HEK293 (cell line): ENCODE data around the gene DPYD.

Experiments
- CTCF ChIA-PET: fragments of 350-600 bp; formaldehyde crosslinking; extraction: SDS; loops from one replicate; lab custom pipeline; 2021; ENCODE audit warnings: antibody characterized with exemption; lab: Yijun Ruan, JAX
- POLR2A ChIA-PET: fragments of 300-600 bp; formaldehyde crosslinking; extraction: SDS; loops from one replicate; lab custom pipeline; 2020; ENCODE audit warnings: antibody characterized with exemption, inconsistent platforms; lab: Yijun Ruan, JAX
- H3K27ac ChIP-seq: fragments of 200-500 bp; sonication (Bioruptor generic); 2 replicates; pipeline ENCODE4 v1.5.1; 2014; ENCODE audit warnings: low read depth, low read length, control low read depth, inconsistent platforms; ENCODE audit errors: extremely low read depth
- H3K36me3 ChIP-seq, 2 experiments: fragments of 200-500 bp in 1 of 2; sonication (Bioruptor generic) in 1 of 2; 1 replicate in 1 of 2; 2 replicates in 1 of 2; pipeline ENCODE4 v1.5.1; 2014 to 2017; ENCODE audit warnings: inconsistent platforms in 2 of 2, low read length in 2 of 2; ENCODE audit not compliant: control insufficient read depth in 2 of 2, insufficient read depth in 1 of 2
- H3K4me1 ChIP-seq: fragments of 200-500 bp; sonication (Bioruptor generic); 2 replicates; pipeline ENCODE4 v1.5.1; 2014; ENCODE audit warnings: mild to moderate bottlenecking, low read length, inconsistent platforms; ENCODE audit not compliant: control insufficient read depth, insufficient read depth
- H3K4me3 ChIP-seq: 2 replicates; pipeline ENCODE4 v1.5.1; 2011; ENCODE audit warnings: low read depth, mild to moderate bottlenecking, control low read depth, low read length, moderate library complexity
- H3K9me3 ChIP-seq: fragments of 200-500 bp; sonication (Bioruptor generic); 2 replicates; pipeline ENCODE4 v1.5.1; 2014; ENCODE audit warnings: low read depth, low read length, inconsistent platforms; ENCODE audit not compliant: control insufficient read depth, insufficient read depth
- FEZF1 ChIP-seq: fragments of 450-650 bp; formaldehyde crosslinking; IDR thresholded peaks from 2 replicates; pipeline ENCODE4 v1.5.1; 2016; ENCODE audit warnings: missing biosample characterization, missing genetic modification characterization
- GLIS2 ChIP-seq: fragments of 450-650 bp; formaldehyde crosslinking; IDR thresholded peaks from 2 replicates; pipeline ENCODE4 v1.5.1; 2016; ENCODE audit warnings: missing biosample characterization, missing genetic modification characterization
- ZBTB21 ChIP-seq: fragments of 450-650 bp; formaldehyde crosslinking; IDR thresholded peaks from 2 replicates; pipeline ENCODE4 v1.5.1; 2017; ENCODE audit warnings: missing biosample characterization, missing genetic modification characterization
- ZNF155 ChIP-seq: fragments of 450-650 bp; formaldehyde crosslinking; IDR thresholded peaks from 2 replicates; pipeline ENCODE4 v1.5.1; 2016; ENCODE audit warnings: missing biosample characterization, missing genetic modification characterization
- ZNF202 ChIP-seq: fragments of 450-650 bp; formaldehyde crosslinking; IDR thresholded peaks from 2 replicates; pipeline ENCODE4 v1.5.1; 2016; ENCODE audit warnings: missing biosample characterization, missing genetic modification characterization, borderline replicate concordance
- ZNF211 ChIP-seq: fragments of 450-650 bp; formaldehyde crosslinking; IDR thresholded peaks from 2 replicates; pipeline ENCODE4 v1.5.1; 2016; ENCODE audit warnings: low read depth, missing biosample characterization, missing genetic modification characterization
- ZNF449 ChIP-seq: fragments of 450-650 bp; formaldehyde crosslinking; IDR thresholded peaks from 2 replicates; pipeline ENCODE4 v1.5.1; 2017; ENCODE audit warnings: missing biosample characterization, mild to moderate bottlenecking, missing genetic modification characterization, moderate library complexity
- ZNF639 ChIP-seq: fragments of 450-650 bp; formaldehyde crosslinking; IDR thresholded peaks from 2 replicates; pipeline ENCODE4 v1.5.1; 2016; ENCODE audit warnings: missing biosample characterization, missing genetic modification characterization
- ZNF791 ChIP-seq: fragments of 450-650 bp; formaldehyde crosslinking; IDR thresholded peaks from 2 replicates; pipeline ENCODE4 v1.5.1; 2016; ENCODE audit warnings: missing biosample characterization, missing genetic modification characterization
- TF ChIP-seq, protein P1 (sequence below): fragments of 450-650 bp; formaldehyde crosslinking; IDR thresholded peaks from 2 replicates; pipeline ENCODE4 v1.5.1; 2017; ENCODE audit warnings: missing biosample characterization, missing genetic modification characterization
- TF ChIP-seq, protein P2 (sequence below): fragments of 450-650 bp; formaldehyde crosslinking; IDR thresholded peaks from 2 replicates; pipeline ENCODE4 v1.5.1; 2017; ENCODE audit warnings: missing biosample characterization, missing genetic modification characterization
- TF ChIP-seq, protein P3 (sequence below): fragments of 450-650 bp; formaldehyde crosslinking; IDR thresholded peaks from 2 replicates; pipeline ENCODE4 v1.5.1; 2017; ENCODE audit warnings: missing biosample characterization, missing genetic modification characterization
- TF ChIP-seq, protein P4 (sequence below): sonication (generic); formaldehyde crosslinking; IDR thresholded peaks from 2 replicates; pipeline ENCODE4 v1.8.1; 2022; ENCODE audit warnings: mild to moderate bottlenecking, moderate library complexity, missing genetic modification reagents
- TF ChIP-seq, protein P5 (sequence below): fragments of 450-650 bp; formaldehyde crosslinking; IDR thresholded peaks from 2 replicates; pipeline ENCODE4 v1.5.1; 2017; ENCODE audit warnings: missing biosample characterization, missing genetic modification characterization
- TF ChIP-seq, protein P6 (sequence below): IDR thresholded peaks from 2 replicates; pipeline ENCODE4 v1.6.1; 2011; ENCODE audit warnings: mild to moderate bottlenecking, low read depth, low read length, borderline replicate concordance
- TF ChIP-seq, protein P7 (sequence below): fragments of 450-650 bp; formaldehyde crosslinking; IDR thresholded peaks from 2 replicates; pipeline ENCODE4 v1.5.1; 2016; ENCODE audit warnings: missing biosample characterization, missing genetic modification characterization, borderline replicate concordance

The DPYD gene

DNA sequence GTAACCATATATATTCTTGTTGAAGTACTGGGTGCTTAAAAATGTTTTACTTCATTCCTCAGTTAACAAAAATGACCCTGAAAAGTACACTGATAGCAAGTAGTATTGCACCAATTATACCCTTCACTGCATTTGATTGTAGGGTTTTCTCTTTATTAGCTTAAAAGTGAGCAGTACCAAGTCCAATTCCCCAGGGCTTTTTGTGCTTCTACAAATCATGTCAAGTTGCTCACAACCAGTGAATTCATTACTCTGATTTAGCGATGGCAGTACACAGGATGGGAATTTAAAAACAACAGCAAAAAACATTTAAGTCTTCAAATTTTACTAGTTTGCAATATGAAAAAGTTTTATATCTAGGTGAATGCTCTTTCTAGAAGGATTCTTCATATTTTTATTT lies 762.8 kb downstream of the DPYD start (continued):
- TF ChIP-seq ZNF211 (tag by site-specific recombination), result no peak
- TF ChIP-seq, all 188 proteins: peak for 0

DNA sequence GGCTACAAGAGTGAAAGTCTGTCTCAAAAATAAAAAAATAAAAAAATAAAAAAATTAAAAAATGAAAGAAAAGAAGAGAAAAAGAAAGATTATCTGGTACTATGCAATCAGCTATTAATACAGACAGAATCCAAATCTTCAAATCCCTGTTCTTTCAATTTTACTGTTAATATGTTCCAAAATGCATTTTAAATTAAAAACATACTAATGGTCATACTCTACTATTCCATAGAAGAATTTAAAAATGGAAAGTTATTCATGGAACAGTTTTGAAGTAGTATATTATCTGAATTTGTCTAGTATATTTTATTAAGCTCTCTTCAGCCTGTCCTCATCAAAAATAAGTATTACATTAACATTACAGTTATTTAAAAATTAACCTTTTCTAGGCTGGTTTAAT lies 769.2 kb downstream of the DPYD start:
- no peak overlapping the region for H3K27ac ChIP-seq
- H3K4me3 ChIP-seq, result no peak overlapping the region
- TF ChIP-seq, protein P1, sequence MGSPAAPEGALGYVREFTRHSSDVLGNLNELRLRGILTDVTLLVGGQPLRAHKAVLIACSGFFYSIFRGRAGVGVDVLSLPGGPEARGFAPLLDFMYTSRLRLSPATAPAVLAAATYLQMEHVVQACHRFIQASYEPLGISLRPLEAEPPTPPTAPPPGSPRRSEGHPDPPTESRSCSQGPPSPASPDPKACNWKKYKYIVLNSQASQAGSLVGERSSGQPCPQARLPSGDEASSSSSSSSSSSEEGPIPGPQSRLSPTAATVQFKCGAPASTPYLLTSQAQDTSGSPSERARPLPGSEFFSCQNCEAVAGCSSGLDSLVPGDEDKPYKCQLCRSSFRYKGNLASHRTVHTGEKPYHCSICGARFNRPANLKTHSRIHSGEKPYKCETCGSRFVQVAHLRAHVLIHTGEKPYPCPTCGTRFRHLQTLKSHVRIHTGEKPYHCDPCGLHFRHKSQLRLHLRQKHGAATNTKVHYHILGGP (tag by site-specific recombination), result no peak
- TF ChIP-seq, protein P2, sequence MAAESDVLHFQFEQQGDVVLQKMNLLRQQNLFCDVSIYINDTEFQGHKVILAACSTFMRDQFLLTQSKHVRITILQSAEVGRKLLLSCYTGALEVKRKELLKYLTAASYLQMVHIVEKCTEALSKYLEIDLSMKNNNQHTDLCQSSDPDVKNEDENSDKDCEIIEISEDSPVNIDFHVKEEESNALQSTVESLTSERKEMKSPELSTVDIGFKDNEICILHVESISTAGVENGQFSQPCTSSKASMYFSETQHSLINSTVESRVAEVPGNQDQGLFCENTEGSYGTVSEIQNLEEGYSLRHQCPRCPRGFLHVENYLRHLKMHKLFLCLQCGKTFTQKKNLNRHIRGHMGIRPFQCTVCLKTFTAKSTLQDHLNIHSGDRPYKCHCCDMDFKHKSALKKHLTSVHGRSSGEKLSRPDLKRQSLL (tag by site-specific recombination), result no peak
- no peak for TF ChIP-seq GLIS2 (tag by site-specific recombination)
- TF ChIP-seq ZBTB21, result no peak
- TF ChIP-seq, protein P3, sequence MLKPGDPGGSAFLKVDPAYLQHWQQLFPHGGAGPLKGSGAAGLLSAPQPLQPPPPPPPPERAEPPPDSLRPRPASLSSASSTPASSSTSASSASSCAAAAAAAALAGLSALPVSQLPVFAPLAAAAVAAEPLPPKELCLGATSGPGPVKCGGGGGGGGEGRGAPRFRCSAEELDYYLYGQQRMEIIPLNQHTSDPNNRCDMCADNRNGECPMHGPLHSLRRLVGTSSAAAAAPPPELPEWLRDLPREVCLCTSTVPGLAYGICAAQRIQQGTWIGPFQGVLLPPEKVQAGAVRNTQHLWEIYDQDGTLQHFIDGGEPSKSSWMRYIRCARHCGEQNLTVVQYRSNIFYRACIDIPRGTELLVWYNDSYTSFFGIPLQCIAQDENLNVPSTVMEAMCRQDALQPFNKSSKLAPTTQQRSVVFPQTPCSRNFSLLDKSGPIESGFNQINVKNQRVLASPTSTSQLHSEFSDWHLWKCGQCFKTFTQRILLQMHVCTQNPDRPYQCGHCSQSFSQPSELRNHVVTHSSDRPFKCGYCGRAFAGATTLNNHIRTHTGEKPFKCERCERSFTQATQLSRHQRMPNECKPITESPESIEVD (tag by site-specific recombination), result no peak
- TF ChIP-seq, protein P4, sequence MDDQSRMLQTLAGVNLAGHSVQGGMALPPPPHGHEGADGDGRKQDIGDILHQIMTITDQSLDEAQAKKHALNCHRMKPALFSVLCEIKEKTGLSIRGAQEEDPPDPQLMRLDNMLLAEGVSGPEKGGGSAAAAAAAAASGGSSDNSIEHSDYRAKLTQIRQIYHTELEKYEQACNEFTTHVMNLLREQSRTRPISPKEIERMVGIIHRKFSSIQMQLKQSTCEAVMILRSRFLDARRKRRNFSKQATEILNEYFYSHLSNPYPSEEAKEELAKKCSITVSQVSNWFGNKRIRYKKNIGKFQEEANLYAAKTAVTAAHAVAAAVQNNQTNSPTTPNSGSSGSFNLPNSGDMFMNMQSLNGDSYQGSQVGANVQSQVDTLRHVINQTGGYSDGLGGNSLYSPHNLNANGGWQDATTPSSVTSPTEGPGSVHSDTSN (CRISPR knock-in tag), result no peak
- TF ChIP-seq, protein P5, sequence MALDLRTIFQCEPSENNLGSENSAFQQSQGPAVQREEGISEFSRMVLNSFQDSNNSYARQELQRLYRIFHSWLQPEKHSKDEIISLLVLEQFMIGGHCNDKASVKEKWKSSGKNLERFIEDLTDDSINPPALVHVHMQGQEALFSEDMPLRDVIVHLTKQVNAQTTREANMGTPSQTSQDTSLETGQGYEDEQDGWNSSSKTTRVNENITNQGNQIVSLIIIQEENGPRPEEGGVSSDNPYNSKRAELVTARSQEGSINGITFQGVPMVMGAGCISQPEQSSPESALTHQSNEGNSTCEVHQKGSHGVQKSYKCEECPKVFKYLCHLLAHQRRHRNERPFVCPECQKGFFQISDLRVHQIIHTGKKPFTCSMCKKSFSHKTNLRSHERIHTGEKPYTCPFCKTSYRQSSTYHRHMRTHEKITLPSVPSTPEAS (tag by site-specific recombination), result no peak
- TF ChIP-seq ZNF791, result no peak
- TF ChIP-seq, protein P6, sequence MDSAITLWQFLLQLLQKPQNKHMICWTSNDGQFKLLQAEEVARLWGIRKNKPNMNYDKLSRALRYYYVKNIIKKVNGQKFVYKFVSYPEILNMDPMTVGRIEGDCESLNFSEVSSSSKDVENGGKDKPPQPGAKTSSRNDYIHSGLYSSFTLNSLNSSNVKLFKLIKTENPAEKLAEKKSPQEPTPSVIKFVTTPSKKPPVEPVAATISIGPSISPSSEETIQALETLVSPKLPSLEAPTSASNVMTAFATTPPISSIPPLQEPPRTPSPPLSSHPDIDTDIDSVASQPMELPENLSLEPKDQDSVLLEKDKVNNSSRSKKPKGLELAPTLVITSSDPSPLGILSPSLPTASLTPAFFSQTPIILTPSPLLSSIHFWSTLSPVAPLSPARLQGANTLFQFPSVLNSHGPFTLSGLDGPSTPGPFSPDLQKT, result no peak
- TF ChIP-seq ZNF202 (tag by site-specific recombination), result no peak
- TF ChIP-seq ZNF155 (tag by site-specific recombination), result no peak
- TF ChIP-seq FEZF1 (tag by site-specific recombination), result no peak
- TF ChIP-seq, protein P7, sequence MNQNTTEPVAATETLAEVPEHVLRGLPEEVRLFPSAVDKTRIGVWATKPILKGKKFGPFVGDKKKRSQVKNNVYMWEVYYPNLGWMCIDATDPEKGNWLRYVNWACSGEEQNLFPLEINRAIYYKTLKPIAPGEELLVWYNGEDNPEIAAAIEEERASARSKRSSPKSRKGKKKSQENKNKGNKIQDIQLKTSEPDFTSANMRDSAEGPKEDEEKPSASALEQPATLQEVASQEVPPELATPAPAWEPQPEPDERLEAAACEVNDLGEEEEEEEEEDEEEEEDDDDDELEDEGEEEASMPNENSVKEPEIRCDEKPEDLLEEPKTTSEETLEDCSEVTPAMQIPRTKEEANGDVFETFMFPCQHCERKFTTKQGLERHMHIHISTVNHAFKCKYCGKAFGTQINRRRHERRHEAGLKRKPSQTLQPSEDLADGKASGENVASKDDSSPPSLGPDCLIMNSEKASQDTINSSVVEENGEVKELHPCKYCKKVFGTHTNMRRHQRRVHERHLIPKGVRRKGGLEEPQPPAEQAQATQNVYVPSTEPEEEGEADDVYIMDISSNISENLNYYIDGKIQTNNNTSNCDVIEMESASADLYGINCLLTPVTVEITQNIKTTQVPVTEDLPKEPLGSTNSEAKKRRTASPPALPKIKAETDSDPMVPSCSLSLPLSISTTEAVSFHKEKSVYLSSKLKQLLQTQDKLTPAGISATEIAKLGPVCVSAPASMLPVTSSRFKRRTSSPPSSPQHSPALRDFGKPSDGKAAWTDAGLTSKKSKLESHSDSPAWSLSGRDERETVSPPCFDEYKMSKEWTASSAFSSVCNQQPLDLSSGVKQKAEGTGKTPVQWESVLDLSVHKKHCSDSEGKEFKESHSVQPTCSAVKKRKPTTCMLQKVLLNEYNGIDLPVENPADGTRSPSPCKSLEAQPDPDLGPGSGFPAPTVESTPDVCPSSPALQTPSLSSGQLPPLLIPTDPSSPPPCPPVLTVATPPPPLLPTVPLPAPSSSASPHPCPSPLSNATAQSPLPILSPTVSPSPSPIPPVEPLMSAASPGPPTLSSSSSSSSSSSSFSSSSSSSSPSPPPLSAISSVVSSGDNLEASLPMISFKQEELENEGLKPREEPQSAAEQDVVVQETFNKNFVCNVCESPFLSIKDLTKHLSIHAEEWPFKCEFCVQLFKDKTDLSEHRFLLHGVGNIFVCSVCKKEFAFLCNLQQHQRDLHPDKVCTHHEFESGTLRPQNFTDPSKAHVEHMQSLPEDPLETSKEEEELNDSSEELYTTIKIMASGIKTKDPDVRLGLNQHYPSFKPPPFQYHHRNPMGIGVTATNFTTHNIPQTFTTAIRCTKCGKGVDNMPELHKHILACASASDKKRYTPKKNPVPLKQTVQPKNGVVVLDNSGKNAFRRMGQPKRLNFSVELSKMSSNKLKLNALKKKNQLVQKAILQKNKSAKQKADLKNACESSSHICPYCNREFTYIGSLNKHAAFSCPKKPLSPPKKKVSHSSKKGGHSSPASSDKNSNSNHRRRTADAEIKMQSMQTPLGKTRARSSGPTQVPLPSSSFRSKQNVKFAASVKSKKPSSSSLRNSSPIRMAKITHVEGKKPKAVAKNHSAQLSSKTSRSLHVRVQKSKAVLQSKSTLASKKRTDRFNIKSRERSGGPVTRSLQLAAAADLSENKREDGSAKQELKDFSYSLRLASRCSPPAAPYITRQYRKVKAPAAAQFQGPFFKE, result no peak
- no peak for TF ChIP-seq ZNF449 (tag by site-specific recombination)
- no peak for TF ChIP-seq ZNF639 (tag by site-specific recombination)
- CTCF ChIA-PET, result interaction anchor here (1.1 kb wide), 1 partner anchor 13 kb away, joined by 3 read pairs; no protein-coding TSS in a partner anchor
- POLR2A ChIA-PET, result no interaction called here
- no peaks in the 10 kb centered on the region for H3K9me3 ChIP-seq
- H3K36me3 ChIP-seq, result no peaks in the 10 kb centered on the region
- no peaks in the 10 kb centered on the region for H3K4me1 ChIP-seq
